ENCODE results near the gene CAMTA1. TPM values are rescaled to one million over a fixed set of nuclear protein-coding genes. Genes with fewer than 3 reads are reported as not detected.
A peak's percentile ranks its signal among the peaks of the same experiment; 100 is the strongest.

Gene CAMTA1
- total RNA-seq, 1 donor from 2014 or later = 72.4 TPM

GRCh38 chr1:7432102-7432899, 647.0 kb downstream of the CAMTA1 start:
- ATAC-seq (no peak), DNase-seq (ENCODE audit: low spot score) (no peak)
- intact Hi-C loops (cut with DNase I) = no loop called here

- ATAC-seq (no peak), DNase-seq (ENCODE audit: low spot score) (no peak)
- intact Hi-C loops (cut with DNase I) = no loop called here
These were observed 647.7 kb downstream of the CAMTA1 start for GRCh38 chr1:7432900-7433380.

- ATAC-seq = no peak
These were observed 649.3 kb downstream of the CAMTA1 start for GRCh38 chr1:7434566-7434965.

GRCh38 chr1:7435276-7436055, 650.2 kb downstream of the CAMTA1 start:
- no peak for DNase-seq (ENCODE audit: low spot score)
- intact Hi-C loops (cut with DNase I) = no loop called here
- ATAC-seq = no peak

More at GRCh38 chr1:7434566-7434965, 649.3 kb downstream of the CAMTA1 start:
- DNase-seq (ENCODE audit: low spot score) = no peak
- intact Hi-C loops (cut with DNase I) = no loop called here

GRCh38 chr1:7436056-7437005, 651.1 kb downstream of the CAMTA1 start:
- intact Hi-C loops (cut with DNase I) = no loop called here
- no peak for ATAC-seq
- DNase-seq (ENCODE audit: low spot score) = no peak

- no peak for ATAC-seq
- intact Hi-C loops (cut with DNase I) = no loop called here
These were observed 651.8 kb downstream of the CAMTA1 start for GRCh38 chr1:7437036-7437435.

GRCh38 chr1:7437608-7438395, 652.5 kb downstream of the CAMTA1 start:
- intact Hi-C loops (cut with DNase I) = no loop called here
- ATAC-seq (no peak), DNase-seq (ENCODE audit: low spot score) (no peak)

More at GRCh38 chr1:7437036-7437435, 651.8 kb downstream of the CAMTA1 start:
- DNase-seq (ENCODE audit: low spot score) = no peak

- DNase-seq (ENCODE audit: low spot score) = no peak
- ATAC-seq = no peak
- intact Hi-C loops (cut with DNase I) = no loop called here
These were observed 653.1 kb downstream of the CAMTA1 start for GRCh38 chr1:7438396-7438785.

- intact Hi-C loops (cut with DNase I) = no loop called here
- DNase-seq (ENCODE audit: low spot score) (no peak), ATAC-seq (no peak)
These were observed 653.8 kb downstream of the CAMTA1 start for GRCh38 chr1:7438921-7439655.

- intact Hi-C loops (cut with DNase I) = no loop called here
- DNase-seq (ENCODE audit: low spot score) = no peak
- no peak for ATAC-seq
These were observed 654.9 kb downstream of the CAMTA1 start for GRCh38 chr1:7440154-7440553.

GRCh38 chr1:7441143-7441841, 656.0 kb downstream of the CAMTA1 start:
- DNase-seq (ENCODE audit: low spot score) = no peak
- ATAC-seq = peak; percentile 20
- intact Hi-C loops (cut with DNase I) = no loop called here

GRCh38 chr1:7442036-7442435, 656.8 kb downstream of the CAMTA1 start:
- intact Hi-C loops (cut with DNase I) = no loop called here
- ATAC-seq (no peak), DNase-seq (ENCODE audit: low spot score) (no peak)

- DNase-seq (ENCODE audit: low spot score) (no peak), ATAC-seq (no peak)
- intact Hi-C loops (cut with DNase I) = no loop called here
These were observed 657.7 kb downstream of the CAMTA1 start for GRCh38 chr1:7442918-7443317.

GRCh38 chr1:7444363-7444762, 659.1 kb downstream of the CAMTA1 start:
- intact Hi-C loops (cut with DNase I) = no loop called here
- ATAC-seq = no peak
- no peak for DNase-seq (ENCODE audit: low spot score)

GRCh38 chr1:7447093-7447492, 661.8 kb downstream of the CAMTA1 start:
- DNase-seq (ENCODE audit: low spot score) = no peak
- intact Hi-C loops (cut with DNase I) = no loop called here
- no peak for ATAC-seq

GRCh38 chr1:7447736-7448135, 662.5 kb downstream of the CAMTA1 start:
- DNase-seq (ENCODE audit: low spot score) (no peak), ATAC-seq (no peak)
- intact Hi-C loops (cut with DNase I) = no loop called here

- intact Hi-C loops (cut with DNase I) = no loop called here
- DNase-seq (ENCODE audit: low spot score) (no peak), ATAC-seq (no peak)
These were observed 663.7 kb downstream of the CAMTA1 start for GRCh38 chr1:7448986-7449385.

Data from sciatic nerve (tissue), 2 donors.